DMS 273 (cell line): ENCODE results near the gene PHETA1.
"Not testable (repeated sequence)": the region's sequence is repeated elsewhere in the genome, so short reads cannot be mapped to it uniquely, and the experiment has no call there.

Source experiments
- DNase-seq: peaks from one replicate; lab custom pipeline; 2025; ENCODE audit not compliant: unreplicated experiment; lab: John Stamatoyannopoulos, UW

PHETA1 gene

GRCh38 chr12:111373231-111373630 lies 4.3 kb upstream of the PHETA1 start:
- not testable (repeated sequence) for DNase-seq

GRCh38 chr12:111369496-111370220 lies 763 bp upstream of the PHETA1 start:
- peak; percentile 14 for DNase-seq

- no peak for DNase-seq
Observed at GRCh38 chr12:111368291-111368787, 556 bp downstream of the PHETA1 start.

DNA sequence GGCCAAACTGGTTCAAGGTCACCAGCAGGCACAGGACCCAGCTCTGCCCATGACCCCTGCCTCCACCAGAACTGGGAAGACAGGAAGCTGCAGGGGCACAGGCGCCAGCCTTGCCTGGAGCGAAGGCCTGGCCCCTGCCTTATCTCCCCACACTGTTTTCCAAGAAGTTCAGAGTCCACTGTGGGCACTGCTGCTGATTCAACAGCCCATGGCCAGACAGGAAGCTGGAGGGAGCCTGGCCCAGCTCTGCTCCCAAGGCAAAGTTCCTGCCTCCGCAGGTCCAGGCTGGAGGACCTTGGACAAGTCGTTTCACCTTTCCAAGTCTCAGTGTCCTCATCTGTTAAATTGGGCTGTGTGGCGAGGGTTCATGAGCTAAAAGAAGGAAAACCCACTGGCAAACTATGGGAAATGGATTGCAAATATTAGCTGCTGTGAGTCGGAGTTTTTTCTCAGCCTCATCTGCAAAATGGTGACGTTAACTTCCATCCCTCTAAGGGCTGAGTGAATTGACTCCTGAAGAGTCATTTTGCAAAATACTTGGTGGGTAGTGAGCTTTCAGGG lies 1.2 kb downstream of the PHETA1 start:
- DNase-seq, result no peak

- DNase-seq, result no peak
Observed at GRCh38 chr12:111366583-111366982, 2.3 kb downstream of the PHETA1 start.

GRCh38 chr12:111366075-111366474 lies 2.8 kb downstream of the PHETA1 start:
- DNase-seq, result no peak

DNA sequence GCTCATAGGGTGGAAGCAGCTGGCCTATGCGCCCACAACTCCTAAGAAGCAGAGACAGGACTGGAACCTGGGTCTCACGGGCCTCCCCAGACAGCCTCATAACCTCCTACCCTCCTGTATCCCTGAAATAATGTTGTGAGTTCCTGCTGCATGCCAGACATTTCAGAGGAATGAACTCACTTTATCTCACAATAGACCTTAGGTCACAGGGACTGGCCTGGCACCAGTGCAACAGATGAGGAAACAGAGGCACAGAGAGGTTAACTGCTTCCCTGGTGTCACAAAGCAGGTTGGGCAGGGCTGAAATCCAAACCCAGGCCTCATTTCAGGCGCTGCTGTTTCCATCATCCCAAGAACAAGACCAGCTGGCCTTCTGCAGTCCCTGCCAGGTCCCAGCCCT lies 5.3 kb downstream of the PHETA1 start:
- no peak for DNase-seq

DNA sequence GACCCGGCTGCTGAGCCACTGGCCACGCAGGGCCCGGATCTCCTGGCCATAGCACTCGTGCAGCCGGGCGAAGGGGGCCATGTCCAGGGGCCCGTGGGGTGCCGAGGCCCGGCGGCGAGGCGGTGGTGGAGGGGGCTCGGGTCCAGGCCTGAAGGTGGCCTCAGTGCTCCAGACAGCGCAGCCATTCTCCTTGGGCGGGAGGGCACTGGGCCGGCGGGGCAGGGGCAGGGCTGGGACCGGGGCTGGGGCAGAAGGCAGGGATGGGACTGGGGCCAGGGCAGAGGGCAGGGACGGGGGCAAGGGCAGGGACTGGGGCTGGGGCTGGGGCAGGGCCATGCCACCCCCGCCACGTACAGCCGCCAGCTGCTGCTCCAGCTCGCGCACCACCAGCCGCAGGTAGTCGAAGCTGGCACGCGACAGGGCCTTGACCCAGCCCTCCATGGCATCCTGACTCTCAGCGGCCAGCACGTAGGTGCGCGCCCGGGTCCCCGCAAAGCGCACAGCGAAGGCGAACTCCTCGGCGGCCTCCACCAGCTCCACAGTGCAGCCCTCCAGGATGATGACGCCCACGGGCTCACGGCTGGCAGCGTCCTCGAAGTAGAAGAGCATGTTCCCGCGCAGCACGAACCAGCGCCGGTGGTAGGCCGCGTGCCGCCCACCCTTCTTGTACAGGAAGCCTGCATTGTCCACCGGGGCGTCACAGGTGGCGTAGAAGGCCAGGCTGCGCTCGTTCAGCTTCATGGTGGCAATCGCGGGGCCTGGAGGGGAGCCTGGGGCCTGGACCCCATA lies 6.0 kb downstream of the PHETA1 start:
- no peak for DNase-seq

- no peak for DNase-seq
Observed at GRCh38 chr12:111361717-111362576, 6.9 kb downstream of the PHETA1 start.

DNA sequence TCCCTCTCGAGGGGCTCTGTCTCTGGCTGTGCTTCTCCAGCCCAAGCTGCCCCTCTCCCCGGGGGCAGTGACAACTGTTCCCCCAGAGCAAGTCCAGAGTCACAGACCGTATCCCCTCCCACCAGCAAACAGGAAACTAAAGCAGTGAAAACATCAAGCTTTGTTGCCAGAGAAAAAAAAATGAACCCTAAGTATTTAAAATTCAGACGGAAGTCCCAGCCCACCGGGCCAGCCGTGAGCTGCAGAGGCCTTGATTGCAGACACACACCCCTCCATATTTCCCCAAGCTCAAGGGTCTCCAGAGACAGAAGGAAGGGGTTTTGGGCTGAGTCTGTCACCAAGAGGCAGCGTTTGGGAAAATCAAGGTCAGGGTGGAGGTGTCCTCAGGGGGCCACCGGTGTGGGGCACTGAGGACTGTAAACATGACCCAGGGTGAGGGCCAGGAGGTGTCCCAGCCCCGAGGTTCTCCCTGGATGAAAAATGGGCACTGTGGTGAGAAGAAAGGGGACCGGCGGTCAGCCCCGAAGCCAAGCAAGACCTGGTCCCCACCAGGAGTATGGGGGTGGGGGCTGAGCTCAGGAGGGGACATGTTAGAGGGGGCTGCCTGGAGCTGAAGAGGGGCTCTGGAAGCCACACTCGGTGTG lies 7.7 kb downstream of the PHETA1 start:
- no peak for DNase-seq

DNA sequence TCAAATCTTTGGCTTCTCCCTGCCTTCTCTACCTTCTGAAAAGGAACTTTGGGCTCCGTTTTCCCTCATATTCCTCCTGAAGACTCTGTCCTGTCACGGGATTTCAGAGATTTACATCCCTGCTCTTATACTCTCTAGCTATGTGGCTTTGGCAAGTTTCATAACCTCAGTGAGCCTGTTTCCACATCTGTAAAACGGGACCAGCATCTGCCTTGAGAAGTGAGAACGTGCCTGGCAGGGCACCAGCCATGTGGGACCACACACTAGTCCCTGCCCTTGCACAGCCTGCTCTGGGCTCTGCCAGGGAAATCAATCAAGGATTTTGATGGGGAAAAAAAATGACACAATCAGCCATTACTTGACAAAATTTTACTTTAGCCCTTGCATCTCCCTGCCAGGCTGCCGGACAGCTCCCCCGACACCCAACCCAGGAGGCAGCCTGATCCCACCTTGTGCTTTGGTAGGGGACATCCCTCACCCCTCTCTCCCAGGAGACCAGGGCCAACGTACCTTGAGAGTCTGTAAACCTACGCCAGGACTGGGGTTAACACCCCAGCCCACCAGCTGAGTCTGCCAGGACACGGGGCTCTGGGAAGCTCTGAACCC lies 8.5 kb downstream of the PHETA1 start:
- DNase-seq, result no peak

DNA sequence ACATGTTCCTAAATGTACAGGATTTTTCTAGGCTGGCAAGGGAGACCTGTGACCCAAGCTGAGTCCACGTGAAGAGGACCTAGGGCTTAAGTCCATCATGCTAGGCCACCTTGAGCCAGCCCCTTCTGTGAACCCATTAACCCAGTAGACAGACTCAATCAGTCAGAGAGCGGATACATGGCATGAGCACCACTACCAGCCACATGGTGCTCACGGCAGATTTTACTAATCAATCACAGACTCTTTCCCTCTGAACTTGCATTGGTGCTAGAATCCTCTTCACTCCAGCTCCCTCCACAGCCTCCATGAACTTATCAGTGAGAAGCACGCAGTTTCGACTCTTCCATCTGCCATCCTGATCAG lies 9.0 kb downstream of the PHETA1 start:
- DNase-seq, result no peak

DNA sequence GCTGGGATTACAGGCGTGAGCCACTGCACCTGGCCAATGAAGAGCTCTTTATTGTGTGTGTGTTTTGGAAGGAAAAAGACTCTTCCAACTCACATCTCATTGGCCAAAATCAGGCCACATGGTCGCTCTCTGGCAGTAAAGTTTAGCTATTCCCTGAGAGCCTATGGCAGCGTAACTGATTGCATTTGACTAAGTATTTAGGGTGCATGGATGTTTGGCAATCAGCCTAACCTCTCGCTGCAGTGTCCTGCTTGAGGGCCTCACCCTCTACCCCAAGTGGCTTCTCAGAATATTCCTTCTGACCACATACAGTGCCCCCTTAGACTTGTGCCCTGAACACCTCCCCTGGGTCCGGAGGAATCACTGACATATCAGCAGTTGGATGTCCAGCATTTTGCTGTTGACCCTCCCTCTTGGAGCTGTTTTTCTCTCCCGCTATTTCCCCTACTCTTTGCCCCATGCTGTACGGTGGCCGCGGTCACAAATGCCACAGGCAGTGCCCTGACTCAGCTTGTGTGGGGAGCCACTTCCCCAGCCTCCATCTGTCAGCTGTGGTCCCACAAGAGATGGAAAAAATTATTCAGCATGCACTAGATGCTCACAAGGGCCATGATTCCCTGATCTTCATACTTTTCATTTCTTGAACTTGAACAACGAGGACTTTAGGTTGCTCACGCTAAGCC lies 9.5 kb downstream of the PHETA1 start:
- no peak for DNase-seq

DNA sequence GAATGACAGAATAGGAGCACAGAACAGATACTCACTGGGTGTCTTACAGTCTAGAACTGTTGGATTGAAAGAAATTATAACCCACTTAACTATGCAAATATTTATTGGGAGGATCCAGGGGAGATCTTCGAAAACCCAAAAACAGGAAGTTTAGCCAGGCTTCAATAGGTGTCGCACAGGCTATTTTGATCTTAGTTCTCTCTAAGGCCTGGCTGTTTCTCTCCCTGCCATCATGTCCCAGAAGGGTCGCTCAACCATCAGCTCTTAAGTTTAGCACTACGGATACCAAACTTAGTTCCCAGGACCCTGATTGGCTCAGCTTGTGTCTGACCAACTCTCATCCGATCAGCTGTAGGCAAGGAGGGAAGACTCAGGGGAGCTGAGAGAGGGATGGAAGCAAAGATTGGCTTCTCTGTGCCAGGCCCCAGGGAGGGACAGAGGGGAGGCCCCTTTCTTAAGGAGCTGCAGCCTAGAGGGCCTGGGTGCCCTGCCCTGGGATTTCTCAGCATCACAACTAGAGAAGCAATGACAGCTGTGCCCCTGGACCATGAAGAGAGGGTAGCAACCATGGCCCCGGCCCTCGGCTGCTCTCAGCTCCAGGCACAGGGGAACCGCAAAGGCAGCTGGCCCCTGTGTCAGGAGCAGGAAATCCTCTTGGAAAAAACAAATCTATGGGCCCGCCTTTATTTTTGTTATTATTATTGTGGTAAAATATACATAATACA lies 13.5 kb downstream of the PHETA1 start:
- no peak for DNase-seq

- no peak for DNase-seq
Observed at GRCh38 chr12:111354511-111354910, 14.4 kb downstream of the PHETA1 start.

- DNase-seq, result no peak
Observed at GRCh38 chr12:111353603-111354295, 15.1 kb downstream of the PHETA1 start.

DNA sequence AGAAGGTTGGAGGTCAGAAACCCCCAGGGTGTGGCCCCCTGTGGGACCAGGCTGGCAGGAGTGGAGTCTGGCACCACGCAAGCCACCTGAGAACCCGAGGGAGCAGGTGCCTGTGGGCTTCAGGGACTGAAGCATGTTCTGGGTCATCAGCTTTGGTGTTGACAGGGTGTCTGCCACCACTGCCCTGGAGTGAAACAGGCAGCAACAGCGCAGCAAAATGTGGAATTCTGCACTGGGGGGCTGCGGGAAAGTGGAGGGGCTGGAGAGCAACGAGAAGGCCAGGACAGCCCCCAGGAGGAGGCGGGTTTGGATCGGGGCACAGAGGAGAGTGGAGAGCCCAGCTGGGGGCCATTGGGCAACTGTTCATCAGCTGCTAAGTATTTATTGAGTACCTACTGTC lies 15.9 kb downstream of the PHETA1 start:
- DNase-seq, result no peak

GRCh38 chr12:111352296-111352993 lies 16.4 kb downstream of the PHETA1 start:
- no peak for DNase-seq
